RPMI7951 (cell line): Measurements from ENCODE around the gene AMER2. TPM values are rescaled to one million over a fixed set of nuclear protein-coding genes. Genes with fewer than 3 reads are reported as not detected.

Experiments used
- DNase-seq: peaks from one replicate; pipeline ENCODE4 v3.0.0-alpha.2; 2012; ENCODE audit warnings: low read depth
- total RNA-seq: library from RNA; depleted of rRNA; stranded (reverse); fragments of >200 nt; shearing (Covaris generic); gene quantifications from 2 replicates; pipeline ENCODE4 v1.2.3, GENCODE V29; 2014; rRNA removed

The AMER2 gene, protein sequence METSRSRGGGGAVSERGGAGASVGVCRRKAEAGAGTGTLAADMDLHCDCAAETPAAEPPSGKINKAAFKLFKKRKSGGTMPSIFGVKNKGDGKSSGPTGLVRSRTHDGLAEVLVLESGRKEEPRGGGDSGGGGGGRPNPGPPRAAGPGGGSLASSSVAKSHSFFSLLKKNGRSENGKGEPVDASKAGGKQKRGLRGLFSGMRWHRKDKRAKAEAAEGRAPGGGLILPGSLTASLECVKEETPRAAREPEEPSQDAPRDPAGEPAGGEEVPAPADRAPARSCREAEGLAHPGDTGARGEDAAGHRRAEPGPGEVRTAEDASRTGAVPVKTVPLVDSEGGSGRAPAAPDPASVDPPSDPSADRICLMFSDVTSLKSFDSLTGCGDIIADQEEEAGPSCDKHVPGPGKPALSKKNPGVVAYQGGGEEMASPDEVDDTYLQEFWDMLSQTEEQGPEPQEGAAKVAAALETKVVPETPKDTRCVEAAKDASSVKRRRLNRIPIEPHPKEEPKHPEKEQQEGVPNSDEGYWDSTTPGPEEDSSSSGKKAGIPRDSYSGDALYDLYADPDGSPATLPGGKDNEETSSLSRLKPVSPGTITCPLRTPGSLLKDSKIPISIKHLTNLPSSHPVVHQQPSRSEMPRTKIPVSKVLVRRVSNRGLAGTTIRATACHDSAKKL
- total RNA-seq, result not detected in 2 replicates

DNA sequence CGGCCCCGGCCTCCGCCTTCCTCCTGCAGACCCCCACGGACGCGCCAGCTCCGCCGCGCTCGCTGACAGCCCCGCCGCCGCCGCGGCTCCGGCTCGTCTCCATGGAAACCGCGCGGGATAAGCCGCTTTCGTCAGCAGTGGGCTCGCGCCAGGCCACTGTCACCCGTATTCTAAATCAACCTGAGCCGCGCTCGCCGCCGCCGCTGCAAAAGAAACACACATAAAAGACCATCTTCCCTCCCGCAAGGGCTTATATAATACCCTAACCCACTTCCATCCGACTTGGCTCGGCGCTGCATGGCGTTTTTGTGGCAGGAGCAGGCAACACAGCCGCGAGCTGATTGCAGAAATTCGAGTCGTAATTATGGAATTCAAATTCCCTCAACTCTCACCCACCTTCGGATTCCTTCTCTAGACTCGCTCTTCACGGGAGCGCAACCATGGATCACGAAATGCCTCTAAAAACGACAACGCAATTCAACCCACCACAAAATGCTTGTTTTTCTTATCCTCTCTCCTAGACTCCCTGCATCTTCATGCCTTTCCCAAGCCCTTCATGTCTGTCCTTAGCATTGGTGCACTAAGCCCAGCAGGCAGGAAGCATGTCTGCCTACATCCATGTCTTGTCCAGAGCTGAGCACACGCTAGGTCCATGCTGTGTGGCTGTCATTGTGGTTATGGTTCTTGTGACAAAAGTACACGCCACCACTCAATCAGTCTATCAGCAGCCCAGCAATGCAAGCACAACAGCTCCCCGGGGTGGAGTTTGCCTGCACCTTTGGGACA, at the start of gene AMER2:
TSS of gene AMER2 (minus strand) at position 772 of the 786 bp plus-strand sequence. CDS start at position 103, 669 bp downstream.
- no peak for DNase-seq

DNA sequence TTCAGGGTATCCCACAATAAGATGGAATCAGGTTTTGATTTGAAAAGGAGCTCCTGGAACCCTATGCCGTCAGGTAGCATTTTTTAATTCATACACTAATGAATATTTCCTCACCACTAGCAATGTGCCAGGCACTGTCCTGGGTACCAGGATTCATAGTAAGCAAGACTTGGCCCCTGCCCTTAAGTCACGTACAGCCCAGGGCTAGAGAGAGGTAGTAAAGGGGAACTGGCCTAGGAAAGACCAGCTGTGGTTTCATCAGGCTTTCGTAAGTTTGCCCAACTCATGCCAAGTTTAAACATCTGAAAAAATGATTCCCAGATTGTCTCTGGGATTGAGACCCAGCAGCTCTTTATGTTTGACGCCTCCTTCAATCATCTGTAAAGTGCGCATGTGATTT, 45.9 kb upstream of the AMER2 start:
- no peak for DNase-seq

DNA sequence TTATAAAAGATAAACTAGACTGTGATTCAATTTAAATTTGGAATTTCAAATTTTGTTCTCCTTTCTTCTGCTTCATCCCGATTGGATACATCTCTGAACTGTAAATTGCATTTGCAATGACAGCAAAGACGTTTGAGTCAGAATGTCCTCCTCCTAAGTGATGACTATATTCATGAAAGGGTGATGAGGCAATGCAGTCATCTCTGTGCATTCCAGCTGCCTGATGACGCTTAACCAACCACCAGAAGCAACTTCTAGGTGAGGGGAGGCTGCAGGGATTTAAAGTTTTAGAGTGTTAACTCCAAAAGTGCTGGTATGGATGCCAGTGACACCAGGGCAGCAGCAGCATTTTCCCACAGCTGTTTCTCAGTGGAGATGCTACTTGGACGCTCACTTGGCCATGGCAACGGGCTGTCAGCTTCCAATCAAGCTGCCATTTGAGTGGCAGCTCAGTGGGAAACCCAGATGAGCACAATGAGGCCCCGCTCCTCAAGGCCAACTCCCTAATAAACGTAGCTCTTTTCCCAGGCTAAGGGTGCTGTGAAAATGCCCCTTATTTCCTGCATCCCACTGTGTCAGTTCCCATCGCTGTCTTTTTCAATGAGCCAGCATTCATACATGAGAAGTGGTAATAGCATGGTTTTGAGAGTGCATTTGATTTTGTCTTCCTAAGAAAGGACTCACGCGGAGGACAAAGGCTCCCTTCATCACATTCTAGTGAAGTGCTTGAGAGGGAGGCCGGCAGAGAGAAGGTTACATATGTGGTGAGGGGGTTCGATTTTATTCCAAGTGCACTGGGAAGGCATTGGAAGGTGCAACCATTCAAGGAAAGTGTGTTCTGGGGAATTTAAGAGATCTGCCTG, 45.2 kb upstream of the AMER2 start:
- DNase-seq, result peak; percentile 38

DNA sequence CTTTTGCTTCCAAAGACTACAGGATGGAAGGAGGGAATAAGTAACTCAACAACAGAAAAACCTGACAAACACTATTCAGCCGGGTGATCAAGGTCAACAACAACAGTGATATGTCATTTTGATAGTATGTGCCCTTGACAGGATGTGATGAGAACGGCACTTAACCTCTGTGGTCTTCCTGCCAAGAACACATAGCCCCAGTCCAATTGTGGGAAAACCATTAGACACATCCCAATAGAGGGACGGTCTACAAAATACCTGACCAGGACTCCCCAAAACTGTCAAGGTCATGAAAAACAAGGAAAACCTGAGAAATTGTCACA, 43.1 kb upstream of the AMER2 start:
- DNase-seq, result no peak

DNA sequence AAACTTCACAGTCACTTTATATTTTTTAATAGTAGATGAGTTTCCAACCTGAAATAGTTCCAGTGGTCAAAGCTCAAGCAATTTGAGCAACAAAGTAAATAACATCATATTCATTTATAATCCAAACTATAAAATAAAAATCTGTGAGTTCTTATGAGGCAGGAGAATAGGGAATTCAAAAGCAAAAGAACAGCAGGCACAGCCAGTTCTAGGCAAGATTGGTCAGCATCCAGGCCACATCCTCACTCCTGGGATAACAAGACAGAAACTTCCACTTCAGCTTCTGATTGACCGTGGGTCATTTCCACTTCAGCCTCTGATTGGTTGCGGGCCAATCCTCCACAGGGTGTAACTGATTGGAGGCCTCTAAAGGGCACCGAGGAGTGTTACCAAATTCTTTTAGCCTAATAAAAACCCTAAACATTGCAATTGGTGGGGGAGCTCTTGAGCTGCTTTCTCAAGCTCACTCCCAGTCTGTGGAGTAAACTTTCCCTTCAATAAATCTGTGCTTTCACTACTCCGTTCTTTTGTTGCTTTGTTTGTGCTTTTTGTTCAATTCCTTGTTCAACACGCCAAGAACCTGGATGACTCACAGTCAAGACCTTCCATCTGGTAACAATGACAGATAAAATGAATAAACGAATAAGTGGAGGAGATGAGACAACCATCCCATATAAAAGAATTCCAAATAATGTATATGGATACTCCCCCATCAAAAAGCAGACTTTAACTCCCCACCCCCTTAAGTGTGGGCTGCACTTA, 42.6 kb upstream of the AMER2 start:
- DNase-seq, result no peak

DNA sequence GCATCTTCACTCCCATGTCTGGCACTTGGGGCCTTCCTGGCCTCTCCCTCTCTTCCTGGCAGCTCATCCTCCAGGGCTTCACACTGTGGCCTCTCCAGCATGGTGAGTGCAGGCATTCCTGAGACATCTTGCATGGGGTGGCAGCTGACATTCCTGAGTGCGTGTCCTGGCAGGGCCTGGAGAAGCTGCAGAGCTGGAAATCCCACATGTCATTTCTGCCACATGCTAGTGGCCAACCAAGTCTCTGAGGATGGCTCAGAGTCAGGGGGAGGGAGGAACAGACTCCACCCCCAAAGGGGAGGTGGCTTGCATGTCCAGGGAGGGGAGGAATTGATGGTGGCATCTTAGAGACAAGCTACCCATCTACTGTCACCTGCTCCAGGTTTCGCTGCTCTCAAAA, 41.6 kb upstream of the AMER2 start:
- peak; percentile 15 for DNase-seq

DNA sequence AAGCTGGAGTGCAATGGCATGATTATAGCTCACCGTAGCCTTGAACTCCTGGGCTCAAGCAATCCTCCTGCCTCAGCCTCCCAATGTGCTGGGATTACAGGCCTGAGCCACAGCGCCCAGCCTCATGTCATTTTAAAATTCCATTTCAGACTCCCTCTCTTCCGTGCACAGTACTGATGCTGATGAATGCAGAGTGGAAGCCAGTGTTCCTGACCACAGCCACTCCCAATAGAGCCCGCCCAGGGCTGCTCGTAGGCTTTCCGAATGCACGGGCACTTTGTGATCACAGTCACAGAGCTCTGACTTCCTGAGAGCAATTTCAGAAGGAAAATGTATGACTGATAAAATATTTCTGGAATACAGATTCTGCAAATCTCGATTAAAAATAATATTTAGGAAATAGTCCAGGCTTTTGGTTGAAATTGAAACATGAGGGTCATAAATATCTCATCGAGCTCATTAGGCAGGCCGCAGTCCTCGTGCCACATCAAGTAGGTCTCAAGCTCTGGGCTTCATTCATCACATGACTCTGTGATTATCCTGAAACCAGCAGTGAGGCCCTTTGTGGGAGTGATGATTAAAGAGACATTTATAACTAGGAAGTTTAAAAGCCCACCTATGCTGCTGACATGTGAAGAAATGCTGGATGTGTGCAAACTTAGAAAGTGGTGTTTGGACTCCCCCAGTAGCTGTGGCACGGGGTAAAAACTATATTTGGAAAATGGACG, 38.9 kb upstream of the AMER2 start:
- DNase-seq, result no peak

DNA sequence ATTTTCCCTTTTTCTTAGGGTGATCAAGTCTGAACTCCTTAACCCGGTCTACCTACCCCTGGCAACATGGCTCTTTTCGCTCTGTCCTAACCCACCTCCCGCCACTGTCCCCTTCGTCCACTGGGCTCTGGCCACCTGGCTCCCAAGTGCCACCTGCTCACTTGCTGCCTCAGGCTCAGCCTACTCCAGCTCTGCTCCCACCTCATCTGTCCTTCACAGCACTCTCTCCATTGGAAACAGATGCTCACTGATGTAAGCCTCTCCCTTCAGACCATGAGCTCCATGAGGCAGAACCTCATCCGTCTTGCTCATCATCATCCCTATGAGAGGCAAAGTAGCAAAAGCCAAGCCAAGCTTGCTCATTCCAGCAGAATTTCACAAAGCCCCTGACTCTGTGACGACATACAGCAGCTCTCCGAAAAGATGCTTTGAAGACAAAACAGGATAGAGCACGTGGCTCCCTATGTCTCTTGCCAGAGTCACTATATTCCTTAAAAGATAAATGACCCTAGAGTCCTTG, 35.3 kb upstream of the AMER2 start:
- no peak for DNase-seq

DNA sequence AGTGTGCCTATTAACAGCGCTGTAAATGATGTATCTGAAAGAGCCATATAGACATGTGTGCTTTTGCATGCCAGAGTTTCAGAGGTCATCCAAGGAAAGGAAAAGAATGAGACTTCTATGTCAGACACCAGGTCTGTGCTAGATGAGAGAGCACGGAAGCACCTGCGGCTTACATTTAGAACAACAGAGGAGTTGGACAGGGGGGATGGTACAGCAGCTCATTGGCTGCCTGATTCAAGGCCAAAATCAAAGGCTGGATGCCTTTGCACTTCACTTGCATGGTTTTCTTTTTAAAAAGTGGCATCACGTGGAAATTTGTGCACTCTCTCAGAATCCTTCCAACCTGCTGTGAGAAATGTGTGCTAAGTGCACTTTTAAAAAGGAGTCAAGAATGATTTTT, 32.8 kb upstream of the AMER2 start:
- DNase-seq, result no peak

DNA sequence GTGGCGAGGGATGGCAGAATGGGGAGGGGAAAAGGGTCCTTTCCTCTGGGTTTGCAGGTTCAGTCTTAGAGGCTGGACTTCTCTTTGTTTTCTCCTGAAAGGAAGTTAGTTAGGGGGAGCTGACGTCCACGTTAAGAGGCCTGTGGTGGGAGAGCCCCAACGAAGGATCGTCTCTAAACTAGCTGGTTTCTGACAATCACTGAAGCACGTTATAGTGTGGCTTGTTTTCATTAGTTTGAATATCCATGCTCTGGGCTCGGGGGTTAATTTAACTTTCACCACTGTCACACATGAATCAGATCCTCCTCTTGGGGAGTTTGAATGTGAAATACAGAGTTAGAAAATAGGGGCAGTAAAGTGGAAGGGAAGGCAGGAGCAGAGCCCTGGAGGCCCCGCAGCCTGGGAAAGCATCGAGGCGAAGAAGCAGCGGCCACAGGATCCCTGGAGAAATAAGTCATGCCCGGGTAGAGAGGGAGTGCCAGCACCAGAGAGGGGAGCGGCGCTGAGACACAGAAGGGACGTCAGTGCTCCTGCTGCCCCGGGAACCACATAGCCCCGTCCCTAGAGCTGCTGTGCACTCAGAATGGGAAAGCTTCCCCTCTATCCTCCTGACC, 31.1 kb upstream of the AMER2 start:
- DNase-seq, result no peak

DNA sequence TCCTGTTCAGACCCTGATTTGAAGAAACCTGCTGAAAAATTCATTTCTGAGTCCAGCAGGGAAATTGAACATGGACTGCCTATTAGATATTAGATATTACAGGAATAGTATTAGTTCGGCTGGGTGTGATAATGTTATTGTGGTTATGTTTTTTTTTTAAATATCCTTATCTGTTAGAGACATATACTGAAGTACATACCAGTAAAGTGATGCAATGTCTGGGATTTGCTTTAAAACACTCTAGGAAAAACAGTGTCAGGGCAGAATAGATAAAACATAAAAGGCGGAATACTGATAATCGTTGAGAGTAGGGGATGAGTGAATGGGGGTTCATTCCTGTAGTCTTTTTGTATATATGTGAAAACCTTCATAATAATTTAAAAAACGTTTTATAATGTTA, 28.7 kb upstream of the AMER2 start:
- DNase-seq, result no peak

DNA sequence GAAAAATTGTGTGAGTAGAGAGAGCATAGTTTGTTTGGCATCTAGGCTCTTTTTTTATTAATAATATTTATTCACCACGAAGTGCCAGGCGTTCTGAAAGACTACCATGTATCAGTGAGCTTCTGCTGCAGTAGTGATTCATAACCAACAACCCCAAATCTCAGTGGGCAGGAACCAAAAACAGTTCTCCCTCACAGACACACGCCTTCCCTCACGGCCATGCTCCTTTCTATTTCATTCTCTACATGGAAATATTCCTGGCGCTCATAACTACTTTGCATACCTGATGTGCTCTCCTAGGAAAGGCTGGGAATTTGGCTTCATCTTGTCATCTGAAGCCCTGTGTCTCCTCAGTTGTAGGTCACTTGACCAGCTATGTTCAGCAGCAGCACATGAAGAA, 26.6 kb upstream of the AMER2 start:
- DNase-seq, result no peak

DNA sequence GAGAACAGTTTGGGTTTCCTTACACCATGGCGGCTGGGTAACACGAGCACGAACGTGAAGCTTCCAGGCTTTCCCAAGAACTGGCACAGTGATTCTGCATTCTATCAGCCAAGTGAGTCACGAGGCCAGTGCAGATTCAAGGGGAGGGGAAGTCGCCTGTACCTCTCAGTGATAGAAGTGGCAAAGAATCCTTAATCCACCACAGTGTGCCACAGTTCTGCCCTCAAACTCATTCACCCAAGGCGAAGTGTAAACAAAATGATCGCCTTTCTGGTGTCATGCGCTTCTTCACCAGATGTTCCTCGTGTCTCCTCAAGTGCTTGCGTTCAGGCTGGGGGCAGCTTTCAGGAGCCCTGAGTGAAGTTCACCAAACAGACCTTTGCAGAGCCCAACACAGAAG, 24.9 kb upstream of the AMER2 start:
- DNase-seq, result no peak

DNA sequence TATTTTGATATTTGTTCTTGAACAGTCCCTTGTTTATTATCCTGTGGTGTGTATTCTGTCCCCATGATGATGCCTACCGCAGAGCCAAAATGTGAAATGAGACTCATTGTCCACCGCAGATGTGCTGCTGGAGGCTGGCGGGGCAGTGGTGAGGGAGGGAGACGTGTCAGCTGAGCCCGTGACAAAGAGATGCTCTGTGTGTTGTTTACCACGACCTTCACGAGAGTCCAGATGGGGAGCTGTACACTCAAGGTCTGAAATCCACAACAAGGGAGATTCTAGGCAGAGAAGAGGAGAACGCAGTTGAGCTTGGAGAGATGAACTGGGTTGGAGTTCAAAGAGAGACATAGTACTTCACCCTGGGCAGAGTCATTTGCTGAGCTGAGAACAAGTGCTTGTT, 20.8 kb upstream of the AMER2 start:
- DNase-seq, result no peak

DNA sequence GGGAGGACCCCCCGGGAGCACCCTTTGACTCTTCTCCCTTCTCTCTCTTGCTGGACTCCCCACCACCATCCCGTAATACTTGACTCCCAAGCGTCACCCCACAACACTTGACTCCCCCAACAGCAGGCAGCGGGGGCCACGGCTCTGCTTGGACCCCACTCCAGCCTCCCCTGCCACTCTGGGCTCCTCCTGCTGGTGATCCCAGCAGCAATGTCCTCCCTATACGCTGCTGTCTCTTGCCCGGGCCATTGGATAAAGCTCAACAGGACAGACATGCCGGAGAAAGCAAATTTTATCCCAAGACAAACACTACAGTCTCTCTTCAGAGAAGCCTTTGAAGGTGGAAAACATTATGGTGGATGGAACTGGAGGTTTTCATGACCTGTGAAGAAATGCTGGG, 20.4 kb upstream of the AMER2 start:
- DNase-seq, result no peak

DNA sequence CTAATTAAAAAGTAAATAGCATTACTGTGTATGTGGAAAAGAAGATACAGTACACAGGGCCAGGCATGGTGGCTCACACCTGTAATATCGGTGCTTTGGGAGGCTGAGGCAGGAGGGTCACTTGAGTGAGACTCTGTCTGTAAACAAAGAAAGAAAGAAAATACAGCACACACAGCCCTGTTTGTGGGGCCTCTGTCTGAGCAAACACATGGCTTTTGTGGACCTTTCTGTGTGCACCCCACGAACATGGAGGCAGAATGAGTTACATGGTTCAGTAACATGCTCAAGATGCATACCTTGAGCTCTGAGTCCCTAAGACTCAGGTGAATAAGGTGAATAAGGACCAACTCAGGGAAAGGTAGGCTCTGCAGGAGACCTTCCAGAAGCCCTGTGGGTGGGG, 20.0 kb upstream of the AMER2 start:
- DNase-seq, result no peak

DNA sequence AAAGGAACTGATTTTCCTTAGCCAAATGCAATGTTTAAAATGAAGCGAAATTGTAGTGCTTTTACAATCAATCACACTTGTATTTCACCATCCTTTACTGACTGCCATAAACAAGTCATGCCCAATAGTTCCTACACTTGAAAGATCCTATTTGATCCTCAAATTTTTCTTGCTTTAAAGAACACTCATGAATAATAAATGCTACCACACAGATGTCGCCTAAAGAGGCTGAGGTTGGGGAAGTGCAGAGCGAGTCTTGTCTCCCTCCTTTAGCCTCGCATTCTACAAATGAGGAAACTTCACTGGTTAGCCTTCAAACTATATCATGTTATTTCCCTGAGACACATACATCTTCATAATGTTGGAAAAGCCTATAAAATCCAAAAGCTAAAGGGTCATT, 18.7 kb upstream of the AMER2 start:
- no peak for DNase-seq

DNA sequence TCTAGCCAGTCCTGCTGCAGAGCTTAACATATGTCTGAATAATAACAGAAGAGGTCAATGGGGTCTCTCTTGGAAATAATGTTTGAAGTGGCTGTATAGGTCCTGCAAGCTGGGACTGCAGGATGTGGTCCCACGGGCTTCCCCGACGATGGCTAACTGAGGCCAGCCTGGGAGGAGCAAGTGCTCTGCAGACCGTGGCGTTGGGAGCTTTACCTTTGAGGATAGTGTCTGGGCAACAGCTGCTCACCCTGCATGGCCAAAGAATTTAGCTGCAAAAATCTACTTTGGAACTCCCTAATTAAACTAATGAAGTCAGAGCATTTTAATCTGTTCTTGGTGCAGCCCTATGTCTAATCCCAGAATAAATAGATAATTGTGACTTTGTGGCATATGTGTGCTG, 18.2 kb upstream of the AMER2 start:
- DNase-seq, result no peak

DNA sequence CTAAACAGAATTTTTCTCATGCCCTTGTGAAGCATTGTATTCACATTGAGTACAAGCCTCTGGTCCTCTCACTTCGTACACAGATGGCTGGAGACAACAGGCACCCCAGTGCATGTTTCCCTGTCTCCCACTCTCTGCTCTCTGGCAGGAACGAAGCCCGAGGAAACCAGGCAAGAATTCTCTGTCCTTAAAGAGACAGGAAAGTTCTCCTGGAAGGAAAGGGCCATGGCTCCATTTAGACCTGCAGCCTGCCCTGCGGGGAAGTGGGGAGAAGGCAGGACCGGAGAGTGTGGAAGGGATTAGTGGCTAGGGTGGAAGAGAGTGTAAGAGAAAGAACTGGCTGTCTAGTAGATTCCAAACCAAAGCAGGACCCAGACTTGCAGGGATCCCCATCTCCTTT, 15.5 kb upstream of the AMER2 start:
- no peak for DNase-seq

DNA sequence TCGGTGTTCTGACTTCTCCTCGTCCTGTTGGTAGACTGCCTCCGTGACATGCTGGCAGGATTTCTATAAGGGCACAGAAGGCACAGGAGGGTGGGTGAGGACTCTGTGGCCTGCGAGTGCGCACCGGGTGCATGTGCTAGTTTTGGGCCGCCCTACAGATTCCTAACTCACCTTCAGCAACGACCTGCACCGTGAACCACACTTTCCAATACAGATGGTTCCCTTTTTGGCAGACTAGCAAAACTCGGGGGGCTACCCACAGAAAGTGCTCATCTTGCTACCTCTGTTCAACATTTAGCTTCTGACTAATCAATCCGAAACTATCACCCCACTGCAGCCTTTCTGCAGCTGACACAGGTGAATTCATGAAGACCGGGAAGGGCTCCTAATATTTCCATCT, 14.1 kb upstream of the AMER2 start:
- no peak for DNase-seq
